ENCODE data around the gene FANCM.

Gene FANCM

GRCh38 chr14:45135659-45136395 is at the start of gene FANCM:
TSS of gene FANCM (plus strand) at chr14:45135930. CDS start at chr14:45136032, 102 bp downstream.
- H3K4me1 Mint-ChIP-seq = peaks cover 57% of the 10 kb centered on the region
- peak within 1 kb of the TSS; percentile 100 for H3K4me3 Mint-ChIP-seq
- no peaks in the 10 kb centered on the region for H3K27me3 Mint-ChIP-seq
- peak within 1 kb of the TSS; percentile 97 for H3K27ac Mint-ChIP-seq
- no peaks in the 10 kb centered on the region for H3K36me3 Mint-ChIP-seq
- no peaks in the 10 kb centered on the region for H3K9me3 Mint-ChIP-seq

GRCh38 chr14:45089813-45090212 is 45.9 kb upstream of the FANCM start:
- peak overlapping the region; percentile 91 for H3K27ac Mint-ChIP-seq
- peak overlapping the region; percentile 75 for H3K4me3 Mint-ChIP-seq
- no peaks in the 10 kb centered on the region for H3K27me3 Mint-ChIP-seq
- peaks cover 80% of the 10 kb centered on the region for H3K4me1 Mint-ChIP-seq
- H3K9me3 Mint-ChIP-seq = no peaks in the 10 kb centered on the region
- H3K36me3 Mint-ChIP-seq = peaks cover 16% of the 10 kb centered on the region

- Mint-ChIP-seq H3K4me1 (peaks cover 74% of the 10 kb centered on the region), H3K36me3 (peaks cover 19% of the 10 kb centered on the region), H3K27ac (peak overlapping the region; percentile 91), H3K9me3 (no peaks in the 10 kb centered on the region), H3K4me3 (peak overlapping the region; percentile 30), H3K27me3 (no peaks in the 10 kb centered on the region)
Measured at GRCh38 chr14:45091710-45092109, 44.0 kb upstream of the FANCM start.

GRCh38 chr14:45094275-45094674 is 41.5 kb upstream of the FANCM start:
- H3K4me1 Mint-ChIP-seq = peaks cover 57% of the 10 kb centered on the region
- H3K27me3 Mint-ChIP-seq = no peaks in the 10 kb centered on the region
- H3K27ac Mint-ChIP-seq = no peak overlapping the region
- no peak overlapping the region for H3K4me3 Mint-ChIP-seq
- peaks cover 32% of the 10 kb centered on the region for H3K36me3 Mint-ChIP-seq
- H3K9me3 Mint-ChIP-seq = no peaks in the 10 kb centered on the region

- Mint-ChIP-seq H3K9me3 (no peaks in the 10 kb centered on the region), H3K27ac (no peak overlapping the region), H3K4me1 (peaks cover 49% of the 10 kb centered on the region), H3K27me3 (no peaks in the 10 kb centered on the region), H3K36me3 (peaks cover 35% of the 10 kb centered on the region), H3K4me3 (no peak overlapping the region)
Measured at GRCh38 chr14:45095143-45095542, 40.6 kb upstream of the FANCM start.

- no peaks in the 10 kb centered on the region for H3K27me3 Mint-ChIP-seq
- H3K27ac Mint-ChIP-seq = no peak overlapping the region
- H3K36me3 Mint-ChIP-seq = peaks cover 42% of the 10 kb centered on the region
- peaks cover 38% of the 10 kb centered on the region for H3K4me1 Mint-ChIP-seq
- H3K9me3 Mint-ChIP-seq = no peaks in the 10 kb centered on the region
- no peak overlapping the region for H3K4me3 Mint-ChIP-seq
Measured at GRCh38 chr14:45096218-45096617, 39.5 kb upstream of the FANCM start.

- Mint-ChIP-seq H3K9me3 (no peaks in the 10 kb centered on the region), H3K4me1 (peaks cover 8% of the 10 kb centered on the region), H3K27ac (no peak overlapping the region), H3K4me3 (no peak overlapping the region), H3K27me3 (no peaks in the 10 kb centered on the region), H3K36me3 (peaks cover 22% of the 10 kb centered on the region)
Measured at GRCh38 chr14:45103806-45104205, 31.9 kb upstream of the FANCM start.

- no peaks in the 10 kb centered on the region for H3K9me3 Mint-ChIP-seq
- H3K4me3 Mint-ChIP-seq = no peak overlapping the region
- H3K27me3 Mint-ChIP-seq = no peaks in the 10 kb centered on the region
- H3K4me1 Mint-ChIP-seq = peaks cover 10% of the 10 kb centered on the region
- peak overlapping the region; percentile 73 for H3K27ac Mint-ChIP-seq
- peaks cover 20% of the 10 kb centered on the region for H3K36me3 Mint-ChIP-seq
Measured at GRCh38 chr14:45104561-45104960, 31.2 kb upstream of the FANCM start.

- peak overlapping the region; percentile 45 for H3K4me3 Mint-ChIP-seq
- H3K36me3 Mint-ChIP-seq = peaks cover 18% of the 10 kb centered on the region
- peak overlapping the region; percentile 89 for H3K27ac Mint-ChIP-seq
- H3K9me3 Mint-ChIP-seq = no peaks in the 10 kb centered on the region
- no peaks in the 10 kb centered on the region for H3K27me3 Mint-ChIP-seq
- H3K4me1 Mint-ChIP-seq = peaks cover 40% of the 10 kb centered on the region
Measured at GRCh38 chr14:45112896-45113781, 22.6 kb upstream of the FANCM start.

GRCh38 chr14:45114327-45114726 is 21.4 kb upstream of the FANCM start:
- H3K27me3 Mint-ChIP-seq = no peaks in the 10 kb centered on the region

GRCh38 chr14:45118594-45118993 is 17.1 kb upstream of the FANCM start:
- Mint-ChIP-seq H3K9me3 (no peaks in the 10 kb centered on the region), H3K4me3 (no peak overlapping the region), H3K36me3 (peaks cover 12% of the 10 kb centered on the region), H3K27ac (peak overlapping the region; percentile 12), H3K27me3 (no peaks in the 10 kb centered on the region), H3K4me1 (peaks cover 16% of the 10 kb centered on the region)

More at GRCh38 chr14:45114327-45114726, 21.4 kb upstream of the FANCM start:
- no peak overlapping the region for H3K4me3 Mint-ChIP-seq
- H3K27ac Mint-ChIP-seq = peak overlapping the region; percentile 74
- peaks cover 34% of the 10 kb centered on the region for H3K4me1 Mint-ChIP-seq
- H3K36me3 Mint-ChIP-seq = peaks cover 15% of the 10 kb centered on the region
- H3K9me3 Mint-ChIP-seq = no peaks in the 10 kb centered on the region

GRCh38 chr14:45120096-45120495 is 15.6 kb upstream of the FANCM start:
- peaks cover 11% of the 10 kb centered on the region for H3K36me3 Mint-ChIP-seq

GRCh38 chr14:45123271-45123670 is 12.5 kb upstream of the FANCM start:
- H3K4me1 Mint-ChIP-seq = peaks cover 10% of the 10 kb centered on the region
- no peak overlapping the region for H3K27ac Mint-ChIP-seq
- H3K36me3 Mint-ChIP-seq = peaks cover 14% of the 10 kb centered on the region
- no peaks in the 10 kb centered on the region for H3K27me3 Mint-ChIP-seq
- H3K9me3 Mint-ChIP-seq = no peaks in the 10 kb centered on the region
- H3K4me3 Mint-ChIP-seq = no peak overlapping the region

More at GRCh38 chr14:45120096-45120495, 15.6 kb upstream of the FANCM start:
- H3K27ac Mint-ChIP-seq = no peak overlapping the region
- no peaks in the 10 kb centered on the region for H3K27me3 Mint-ChIP-seq
- no peaks in the 10 kb centered on the region for H3K9me3 Mint-ChIP-seq
- no peak overlapping the region for H3K4me3 Mint-ChIP-seq
- peaks cover 7% of the 10 kb centered on the region for H3K4me1 Mint-ChIP-seq

- H3K27ac Mint-ChIP-seq = no peak overlapping the region
- H3K9me3 Mint-ChIP-seq = no peaks in the 10 kb centered on the region
- H3K4me1 Mint-ChIP-seq = peaks cover 15% of the 10 kb centered on the region
- H3K27me3 Mint-ChIP-seq = no peaks in the 10 kb centered on the region
- H3K4me3 Mint-ChIP-seq = no peak overlapping the region
- H3K36me3 Mint-ChIP-seq = peaks cover 10% of the 10 kb centered on the region
Measured at GRCh38 chr14:45125754-45126153, 10.0 kb upstream of the FANCM start.

- H3K27ac Mint-ChIP-seq = no peak overlapping the region
- H3K27me3 Mint-ChIP-seq = no peaks in the 10 kb centered on the region
- H3K36me3 Mint-ChIP-seq = peaks cover 6% of the 10 kb centered on the region
- H3K4me1 Mint-ChIP-seq = peaks cover 40% of the 10 kb centered on the region
- H3K4me3 Mint-ChIP-seq = no peak overlapping the region
- no peaks in the 10 kb centered on the region for H3K9me3 Mint-ChIP-seq
Measured at GRCh38 chr14:45128963-45129629, 6.6 kb upstream of the FANCM start.

All from activated naive CD4-positive, alpha-beta T cell treated with anti-CD3 and anti-CD28 coated beads, Interleukin-2, amount 50 U/mL, for 24 hours (primary cell).